Measurements from ENCODE around the gene KCTD13.
"Not testable (repeated sequence)": the region's sequence is repeated elsewhere in the genome, so short reads cannot be mapped to it uniquely, and the experiment has no call there.

Gene KCTD13

GRCh38 chr16:29925781-29926710, at the start of gene KCTD13:
TSS of gene KCTD13 (minus strand) at chr16:29926226. CDS start at chr16:29926033, 193 bp downstream.
- DNase-seq = peak; percentile 64

- DNase-seq = no peak
Measured at GRCh38 chr16:29975134-29975538, 49.1 kb upstream of the KCTD13 start.

- no peak for DNase-seq
Measured at GRCh38 chr16:29974291-29975133, 48.5 kb upstream of the KCTD13 start.

- peak; percentile 96 for DNase-seq
Measured at GRCh38 chr16:29973384-29974246, 47.6 kb upstream of the KCTD13 start, which contains the start of gene TAOK2. TSS of gene TAOK2 (plus strand) at chr16:29973868. CDS start at chr16:29977773, 3,905 bp downstream.

- no peak for DNase-seq
Measured at GRCh38 chr16:29972992-29973383, 47.0 kb upstream of the KCTD13 start.

GRCh38 chr16:29972500-29972899, 46.5 kb upstream of the KCTD13 start:
- no peak for DNase-seq

GRCh38 chr16:29971304-29971703, 45.3 kb upstream of the KCTD13 start:
- DNase-seq = no peak

GRCh38 chr16:29968205-29968604, 42.2 kb upstream of the KCTD13 start:
- DNase-seq = no peak

GRCh38 chr16:29963021-29963743, 37.2 kb upstream of the KCTD13 start:
- DNase-seq = no peak

GRCh38 chr16:29962344-29962994, 36.4 kb upstream of the KCTD13 start:
- DNase-seq = no peak

GRCh38 chr16:29961479-29962343, 35.7 kb upstream of the KCTD13 start, which contains the start of gene TMEM219:
TSS of gene TMEM219 (plus strand) at chr16:29962079. CDS start at chr16:29963144, 1,065 bp downstream.
- DNase-seq = peak; percentile 82

- no peak for DNase-seq
Measured at GRCh38 chr16:29961127-29961478, 35.1 kb upstream of the KCTD13 start.

- not testable (repeated sequence) for DNase-seq
Measured at GRCh38 chr16:29959821-29960220, 33.8 kb upstream of the KCTD13 start.

GRCh38 chr16:29959293-29959692, 33.3 kb upstream of the KCTD13 start:
- DNase-seq = no peak

GRCh38 chr16:29958756-29959155, 32.7 kb upstream of the KCTD13 start:
- DNase-seq = no peak

GRCh38 chr16:29951625-29952365, 25.8 kb upstream of the KCTD13 start:
- no peak for DNase-seq

GRCh38 chr16:29950806-29951461, 24.9 kb upstream of the KCTD13 start:
- DNase-seq = no peak

- DNase-seq = no peak
Measured at GRCh38 chr16:29947897-29948296, 21.9 kb upstream of the KCTD13 start.

All from NCI-H226 (cell line).